Lower leg skin (tissue), 3 donors: ENCODE data around the gene BAD.
"Not testable (repeated sequence)": the region's sequence is repeated elsewhere in the genome, so short reads cannot be mapped to it uniquely, and the experiment has no call there.

Source experiments
- POLR2A ChIP-seq, 2 donors: fragments of 450-650 bp; IDR thresholded peaks; one replicate each; pipeline ENCODE4 v1.6.1; 2016 to 2017; ENCODE audit warnings: antibody characterized with exemption in 2 of 2, mild to moderate bottlenecking in 1 of 2, moderate library complexity in 1 of 2
- TF ChIP-seq, protein P1 (sequence below), 3 donors: fragments of 450-650 bp; IDR thresholded peaks; one replicate each; pipeline ENCODE4 v1.5.1; 2016; ENCODE audit warnings: antibody characterized with exemption in 3 of 3, mild to moderate bottlenecking in 3 of 3, moderate library complexity in 2 of 3

DNA sequence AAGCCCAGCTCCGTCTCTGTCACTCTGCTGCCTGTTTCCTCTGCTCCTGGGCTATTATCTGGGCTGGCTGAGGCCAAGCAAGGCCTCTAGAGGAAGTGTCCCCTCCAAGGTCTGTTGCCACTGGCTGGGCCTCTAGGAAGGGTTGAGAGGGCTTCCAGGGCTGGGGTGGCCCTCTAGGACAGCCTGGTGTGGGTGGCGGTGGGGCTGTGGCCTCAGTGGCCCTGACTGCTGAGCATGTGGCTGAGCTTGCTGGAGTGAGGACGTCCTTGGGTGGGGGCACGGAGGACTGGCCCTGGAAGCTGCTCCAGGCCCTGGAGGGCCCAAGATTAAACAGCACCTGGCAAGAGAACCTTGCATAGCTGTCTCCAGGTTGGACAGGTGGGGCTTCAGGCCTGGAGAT is 39.5 kb upstream of the BAD start:
- TF ChIP-seq, protein P1, sequence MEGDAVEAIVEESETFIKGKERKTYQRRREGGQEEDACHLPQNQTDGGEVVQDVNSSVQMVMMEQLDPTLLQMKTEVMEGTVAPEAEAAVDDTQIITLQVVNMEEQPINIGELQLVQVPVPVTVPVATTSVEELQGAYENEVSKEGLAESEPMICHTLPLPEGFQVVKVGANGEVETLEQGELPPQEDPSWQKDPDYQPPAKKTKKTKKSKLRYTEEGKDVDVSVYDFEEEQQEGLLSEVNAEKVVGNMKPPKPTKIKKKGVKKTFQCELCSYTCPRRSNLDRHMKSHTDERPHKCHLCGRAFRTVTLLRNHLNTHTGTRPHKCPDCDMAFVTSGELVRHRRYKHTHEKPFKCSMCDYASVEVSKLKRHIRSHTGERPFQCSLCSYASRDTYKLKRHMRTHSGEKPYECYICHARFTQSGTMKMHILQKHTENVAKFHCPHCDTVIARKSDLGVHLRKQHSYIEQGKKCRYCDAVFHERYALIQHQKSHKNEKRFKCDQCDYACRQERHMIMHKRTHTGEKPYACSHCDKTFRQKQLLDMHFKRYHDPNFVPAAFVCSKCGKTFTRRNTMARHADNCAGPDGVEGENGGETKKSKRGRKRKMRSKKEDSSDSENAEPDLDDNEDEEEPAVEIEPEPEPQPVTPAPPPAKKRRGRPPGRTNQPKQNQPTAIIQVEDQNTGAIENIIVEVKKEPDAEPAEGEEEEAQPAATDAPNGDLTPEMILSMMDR (IDR thresholded peaks at IDR 0.05): not testable (repeated sequence)
- TF ChIP-seq POLR2A (IDR thresholded peaks at IDR 0.05): not testable (repeated sequence)
